NCI-H187 (cell line): Measurements from ENCODE around the gene TRAF3.
"Not testable (repeated sequence)": the region's sequence is repeated elsewhere in the genome, so short reads cannot be mapped to it uniquely, and the experiment has no call there.

ENCODE experiments used
- DNase-seq, 2 experiments: peaks; one replicate each; lab custom pipeline; 2025; lab: John Stamatoyannopoulos, UW

TRAF3 gene

GRCh38 chr14:102751088-102751487 is 26.2 kb upstream of the TRAF3 start:
- no peak for DNase-seq

GRCh38 chr14:102752239-102752847 is 24.9 kb upstream of the TRAF3 start:
- no peak for DNase-seq

- DNase-seq = no peak
Observed at GRCh38 chr14:102754370-102755262, 22.6 kb upstream of the TRAF3 start.

GRCh38 chr14:102757646-102758045 is 19.6 kb upstream of the TRAF3 start:
- no peak for DNase-seq

GRCh38 chr14:102758087-102758486 is 19.2 kb upstream of the TRAF3 start:
- no peak for DNase-seq

DNA sequence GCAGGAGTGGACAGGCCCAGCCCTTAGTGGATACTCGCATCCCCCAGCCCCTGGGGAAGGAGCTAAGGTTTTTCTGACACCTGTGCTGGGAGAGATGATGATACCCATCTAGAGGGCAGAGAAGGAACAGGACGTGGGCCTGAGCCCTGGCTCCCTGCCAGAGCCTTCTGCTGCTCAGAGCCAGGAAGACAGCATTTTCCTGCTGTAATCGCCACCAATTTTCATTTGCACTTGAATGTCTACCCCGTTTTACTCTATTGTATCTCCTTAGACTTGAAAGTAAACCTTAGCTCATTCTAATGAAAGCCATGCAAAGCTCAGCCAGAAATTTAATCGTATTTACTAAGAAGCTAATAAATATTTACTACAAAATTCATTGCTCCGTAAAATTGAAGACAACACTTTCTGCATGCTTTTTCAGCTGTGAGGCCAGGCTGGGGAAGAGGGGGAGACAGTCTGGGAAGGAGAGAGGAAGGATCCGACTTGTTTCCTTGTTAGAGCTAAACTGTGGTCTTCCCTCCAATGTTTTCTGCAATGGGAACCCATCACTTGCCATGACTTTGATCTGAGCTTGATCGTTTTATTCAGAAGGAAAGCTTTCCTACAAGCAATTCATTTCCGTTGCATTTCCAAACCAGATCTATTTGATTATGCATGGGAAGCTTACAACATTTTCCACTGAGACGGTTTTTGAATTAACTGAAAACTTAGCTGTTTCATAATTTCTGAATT is 17.6 kb upstream of the TRAF3 start:
- DNase-seq = no peak

DNA sequence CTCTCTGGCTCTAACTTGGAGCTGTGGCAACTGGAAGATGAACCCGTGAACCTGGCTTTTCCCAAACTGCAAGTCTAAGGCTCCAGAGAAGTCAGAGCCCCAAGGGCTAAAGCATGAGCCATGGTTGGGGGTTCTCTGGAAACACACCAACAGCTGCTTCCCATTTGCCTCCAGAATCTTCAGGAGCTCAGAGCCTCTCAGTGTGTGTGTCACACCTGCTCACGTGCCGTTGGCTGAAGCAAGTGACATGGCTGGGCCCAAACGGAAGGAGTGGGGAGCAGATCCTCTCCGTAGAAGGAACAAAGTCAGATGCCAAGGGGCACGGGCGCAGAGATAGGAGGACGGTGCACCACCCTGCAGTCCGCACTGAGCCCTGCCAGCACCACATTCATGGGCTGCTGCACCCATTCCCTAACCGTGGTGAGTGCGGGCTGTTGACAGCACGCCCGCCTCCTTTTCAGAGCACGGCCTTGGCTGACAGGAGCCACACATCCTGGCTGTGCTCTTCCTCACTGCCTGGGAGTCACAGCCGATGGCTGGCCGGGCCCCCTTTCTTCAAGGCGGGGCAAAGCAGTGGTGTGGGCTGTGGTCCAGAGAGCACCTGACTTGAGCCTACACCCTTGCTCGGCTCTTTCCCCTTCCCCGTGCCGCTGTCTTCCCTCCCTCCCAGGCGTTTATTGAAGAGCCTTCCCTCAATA is 16.6 kb upstream of the TRAF3 start:
- no peak for DNase-seq

- DNase-seq = no peak
Observed at GRCh38 chr14:102761206-102761605, 16.0 kb upstream of the TRAF3 start.

DNA sequence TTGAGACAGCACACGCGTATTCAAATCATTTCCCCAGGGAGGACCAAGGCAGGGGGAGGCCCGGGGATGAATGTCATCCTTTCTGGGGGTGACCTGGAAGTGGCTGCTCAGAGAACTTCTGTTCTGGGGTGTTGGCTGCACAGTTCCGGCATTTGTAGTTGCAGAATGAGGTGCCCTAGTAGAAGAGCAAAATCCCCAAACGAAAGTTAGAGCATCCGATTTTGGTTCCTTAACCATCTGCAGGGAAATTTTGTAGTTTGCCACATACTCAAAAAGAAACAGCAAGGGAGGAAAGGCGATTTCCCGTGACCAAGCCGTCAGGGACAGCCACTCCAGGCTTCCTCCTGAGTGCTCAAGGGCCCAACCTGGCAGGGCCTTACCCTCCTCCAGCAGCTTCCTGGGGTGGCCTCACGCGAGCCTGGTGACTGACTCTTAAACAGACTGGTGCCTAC is 13.0 kb upstream of the TRAF3 start:
- no peak for DNase-seq

- DNase-seq = not testable (repeated sequence)
Observed at GRCh38 chr14:102765770-102766169, 11.5 kb upstream of the TRAF3 start.

DNA sequence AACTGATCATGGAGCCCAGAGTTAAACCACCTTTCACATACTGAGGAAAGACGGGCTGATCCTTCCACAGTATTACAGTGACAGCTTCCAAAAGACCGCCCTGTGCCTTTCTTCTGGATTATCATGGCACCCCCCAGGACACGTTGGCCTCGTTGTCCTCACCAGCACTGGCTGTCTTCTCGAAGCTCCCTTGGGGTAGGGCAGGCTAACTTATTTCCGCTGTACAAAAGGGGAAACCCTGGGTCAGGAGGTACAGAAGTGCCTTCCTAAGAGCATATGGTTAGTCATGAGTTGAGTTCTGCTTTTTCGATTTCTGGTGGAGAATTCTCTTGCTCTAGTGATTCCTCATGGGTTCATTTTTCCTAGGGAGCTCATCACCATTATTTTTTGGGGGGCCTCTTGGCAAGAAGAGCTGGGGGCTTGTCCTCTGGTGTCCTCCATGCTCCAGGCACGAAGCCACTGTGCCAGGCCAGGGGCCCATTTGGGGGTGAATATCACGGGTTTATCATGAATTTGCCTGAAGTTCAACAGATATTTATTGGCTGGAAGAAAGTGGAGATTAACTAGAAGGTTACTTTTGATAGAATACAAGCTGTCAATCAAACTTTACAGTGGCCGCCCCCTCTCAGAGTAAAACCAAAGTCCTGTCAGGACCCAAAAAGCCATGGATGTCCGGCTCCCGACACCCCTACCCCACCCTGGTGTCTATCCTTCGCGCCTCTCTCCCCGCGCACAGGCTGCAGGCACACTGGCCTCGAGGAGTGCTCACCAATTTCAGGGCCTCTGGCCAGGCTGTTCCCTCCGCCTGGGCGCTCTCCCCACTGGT is 8.8 kb upstream of the TRAF3 start:
- no peak for DNase-seq

DNA sequence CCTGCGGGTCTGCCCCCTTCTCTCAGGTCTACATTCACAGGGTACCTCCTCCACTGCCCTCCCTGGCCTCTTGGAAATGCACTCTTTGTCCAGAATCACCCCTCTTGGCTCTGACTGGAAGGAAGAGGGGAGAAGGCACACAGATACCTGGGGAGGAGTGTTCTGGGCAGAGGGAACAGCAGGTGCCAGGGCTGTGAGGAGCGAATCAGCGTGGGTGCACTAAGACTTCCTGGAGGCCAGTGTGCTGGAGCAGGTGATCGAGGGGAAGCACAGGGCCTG is 8.3 kb upstream of the TRAF3 start:
- no peak for DNase-seq

DNA sequence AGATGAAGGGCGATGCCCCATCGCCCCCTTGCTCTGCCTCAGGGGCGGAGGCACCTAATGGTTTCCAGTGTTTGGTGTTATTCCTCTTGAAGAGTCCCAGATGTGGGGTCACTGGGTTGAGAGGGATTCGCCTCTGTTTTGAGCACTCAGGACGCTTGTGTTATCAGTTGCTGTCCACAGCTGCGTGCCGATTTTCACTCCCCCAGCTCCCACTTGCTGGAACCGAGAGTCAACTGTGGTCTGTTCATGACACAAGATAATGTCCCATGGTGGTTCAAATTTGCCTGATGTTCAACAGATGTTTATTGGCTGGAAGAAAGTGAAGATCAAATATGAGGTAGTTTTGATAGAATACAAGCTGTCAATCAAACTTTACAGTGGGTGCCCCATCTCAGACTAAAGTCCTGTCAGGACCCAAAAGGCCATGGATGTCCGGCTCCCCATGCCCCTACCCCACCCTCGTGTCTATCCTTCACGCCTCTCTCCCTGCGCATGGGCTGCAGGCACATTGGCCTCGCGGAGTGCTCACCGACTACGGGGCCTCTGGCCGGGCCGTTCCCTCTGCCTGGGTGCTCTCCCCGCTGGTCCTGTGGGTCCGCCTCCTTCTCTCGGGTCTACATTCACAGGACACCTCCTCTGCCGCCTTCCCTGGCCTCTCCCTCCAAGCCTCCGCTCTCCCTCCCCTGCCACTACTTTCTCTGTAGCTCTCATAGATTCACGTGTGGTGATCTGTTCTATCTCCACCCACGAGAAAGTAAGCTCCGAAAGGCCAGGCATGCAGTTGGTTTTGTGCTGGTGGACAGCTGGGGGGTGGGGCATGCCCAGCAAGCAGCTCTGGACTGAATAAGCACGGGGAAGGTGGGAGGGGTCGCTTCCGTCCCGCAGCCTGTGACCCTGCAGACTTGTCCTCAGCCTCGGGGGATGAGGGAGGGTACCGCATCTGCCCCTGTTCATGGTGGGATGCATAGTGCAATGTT is 6.8 kb upstream of the TRAF3 start:
- DNase-seq = no peak

- DNase-seq = no peak
Observed at GRCh38 chr14:102771144-102771543, 6.1 kb upstream of the TRAF3 start.

GRCh38 chr14:102772781-102773570 is 4.3 kb upstream of the TRAF3 start:
- DNase-seq = no peak

- DNase-seq = peak; percentile 22 to 28
Observed at GRCh38 chr14:102774391-102775153, 2.7 kb upstream of the TRAF3 start.

- DNase-seq = no peak
Observed at GRCh38 chr14:102775855-102776760, 1.1 kb upstream of the TRAF3 start.
